GM18520 (cell line): ENCODE data around the gene CAPN10.
"Not testable (repeated sequence)": the region's sequence is repeated elsewhere in the genome, so short reads cannot be mapped to it uniquely, and the experiment has no call there.

Experiments
- ATAC-seq: cut with Tn5 transposase; IDR thresholded peaks from one replicate; pipeline ENCODE4 v1.9.1; 2021; ENCODE audit not compliant: unreplicated experiment

The CAPN10 gene

GRCh38 chr2:240601831-240602160, 15.3 kb downstream of the CAPN10 start:
- ATAC-seq, result no peak

- ATAC-seq, result no peak
Observed at GRCh38 chr2:240602266-240603050, 15.9 kb downstream of the CAPN10 start.

- ATAC-seq, result no peak
Observed at GRCh38 chr2:240603081-240603835, 16.7 kb downstream of the CAPN10 start.

GRCh38 chr2:240603846-240604245, 17.3 kb downstream of the CAPN10 start:
- ATAC-seq, result no peak

GRCh38 chr2:240604291-240604938, 17.9 kb downstream of the CAPN10 start:
- ATAC-seq, result no peak

GRCh38 chr2:240604939-240605716, 18.6 kb downstream of the CAPN10 start:
- no peak for ATAC-seq

- ATAC-seq, result no peak
Observed at GRCh38 chr2:240605867-240606743, 19.6 kb downstream of the CAPN10 start.

- ATAC-seq, result no peak
Observed at GRCh38 chr2:240611601-240612210, 25.2 kb downstream of the CAPN10 start.

GRCh38 chr2:240613781-240614180, 27.2 kb downstream of the CAPN10 start:
- ATAC-seq, result no peak

GRCh38 chr2:240614391-240614790, 27.9 kb downstream of the CAPN10 start:
- ATAC-seq, result no peak

- ATAC-seq, result no peak
Observed at GRCh38 chr2:240615396-240615795, 28.9 kb downstream of the CAPN10 start.

- no peak for ATAC-seq
Observed at GRCh38 chr2:240615820-240616547, 29.4 kb downstream of the CAPN10 start.

- not testable (repeated sequence) for ATAC-seq
Observed at GRCh38 chr2:240616860-240617666, 30.5 kb downstream of the CAPN10 start.

GRCh38 chr2:240618776-240619175, 32.2 kb downstream of the CAPN10 start:
- no peak for ATAC-seq

- ATAC-seq, result no peak
Observed at GRCh38 chr2:240619506-240620148, 33.1 kb downstream of the CAPN10 start.

- no peak for ATAC-seq
Observed at GRCh38 chr2:240620149-240620731, 33.7 kb downstream of the CAPN10 start.

GRCh38 chr2:240620859-240621258, 34.3 kb downstream of the CAPN10 start:
- no peak for ATAC-seq

- ATAC-seq, result no peak
Observed at GRCh38 chr2:240622060-240622411, 35.5 kb downstream of the CAPN10 start.
